Cardiac muscle cell (in vitro differentiated cells and primary cell): ENCODE measurements around the gene C20orf204. TPM values are rescaled to one million over a fixed set of nuclear protein-coding genes. Genes with fewer than 3 reads are reported as not detected.

ENCODE experiments used
- DNase-seq, 2 donors: peaks; one replicate each; pipeline versions ENCODE4 v3.0.0 to v3.0.0-alpha.2; 2010 to 2017; ENCODE audit warnings: low read depth in 1 of 2, low spot score in 1 of 2
- H3K27ac ChIP-seq: fragments of 200-600 bp; sonication (generic); 2 replicates; pipeline ENCODE4 v1.5.1; 2016
- H3K27me3 ChIP-seq: fragments of 200-600 bp; sonication (generic); 2 replicates; pipeline ENCODE4 v1.6.0; 2016; ENCODE audit warnings: control low read depth
- H3K36me3 ChIP-seq: fragments of 200-600 bp; sonication (generic); 2 replicates; pipeline ENCODE4 v1.5.1; 2016; ENCODE audit warnings: control low read depth
- H3K4me1 ChIP-seq: fragments of 200-600 bp; sonication (generic); 2 replicates; pipeline ENCODE4 v1.8.1; 2017; ENCODE audit warnings: low read depth, mild to moderate bottlenecking, mixed run types
- H3K4me3 ChIP-seq: fragments of 200-600 bp; sonication (generic); 2 replicates; pipeline ENCODE4 v1.5.1; 2016; ENCODE audit warnings: mild to moderate bottlenecking
- H3K9me3 ChIP-seq: fragments of 200-600 bp; sonication (generic); 2 replicates; pipeline ENCODE4 v1.5.1; 2017; ENCODE audit warnings: low read depth, mild to moderate bottlenecking, control low read depth
- CTCF ChIP-seq: IDR thresholded peaks from 2 replicates; pipeline ENCODE4 v1.5.1; 2012; ENCODE audit warnings: low read depth, mild to moderate bottlenecking, low read length
- polyA plus RNA-seq: library from polyadenylated mRNA; unstranded; fragments of >200 nt; fragmentation: Nextera tagmentation; extraction: Ambion mirVana; gene quantifications from 2 replicates; pipeline ENCODE4 v1.2.1, GENCODE V29; 2016
- total RNA-seq: library from RNA; depleted of rRNA; stranded (reverse); fragments of >200 nt; gene quantifications from 2 replicates; pipeline ENCODE4 v1.2.3, GENCODE V29; 2016

The C20orf204 gene, protein sequence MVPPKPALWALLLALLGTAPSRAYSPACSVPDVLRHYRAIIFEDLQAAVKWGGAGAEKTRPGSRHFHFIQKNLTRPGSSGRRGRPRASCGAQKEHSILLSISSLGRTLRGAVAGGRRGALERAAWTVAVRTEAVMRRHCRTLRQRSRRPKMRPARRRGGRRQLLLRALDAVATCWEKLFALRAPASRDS
- total RNA-seq = 0.88 and 2.2 TPM in 2 replicates
- polyA plus RNA-seq = 0.35 and 0.76 TPM in 2 replicates

DNA sequence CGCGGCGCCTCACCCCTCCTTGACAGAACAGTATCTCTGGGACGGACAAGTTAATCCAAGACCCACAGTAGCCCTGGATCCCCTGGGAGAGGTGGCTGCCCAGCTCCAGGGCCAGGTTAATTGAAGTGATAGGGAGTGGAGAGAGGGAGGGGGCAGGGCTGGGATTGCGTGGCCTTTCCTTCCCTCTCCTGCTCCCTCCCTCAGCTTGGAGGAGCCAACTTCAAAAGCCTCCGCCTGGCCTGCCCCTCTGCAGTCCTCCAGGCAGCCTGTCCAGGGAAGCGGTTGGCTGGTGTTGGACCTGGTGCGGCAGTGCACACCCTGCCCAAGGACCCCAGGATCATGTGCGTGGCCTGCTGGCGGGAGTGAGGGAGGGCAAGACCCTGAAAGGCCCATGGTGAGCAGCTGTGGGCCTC, at the start of gene C20orf204:
Gene C20orf204, plus strand, starts transcription at position 250 of the 413 bp plus-strand sequence. Its CDS starts 142 bp downstream, at position 392.
- no peak for TF ChIP-seq CTCF
- peaks cover 8% of the 10 kb centered on the region for H3K4me1 ChIP-seq
- peak in 1 of 2 donors; percentile 33 for DNase-seq
- H3K27me3 ChIP-seq = peaks cover 41% of the 10 kb centered on the region
- H3K4me3 ChIP-seq = no peak within 1 kb of the TSS
- H3K9me3 ChIP-seq = no peaks in the 10 kb centered on the region
- no peak within 1 kb of the TSS for H3K27ac ChIP-seq
- peaks cover 10% of the 10 kb centered on the region for H3K36me3 ChIP-seq

DNA sequence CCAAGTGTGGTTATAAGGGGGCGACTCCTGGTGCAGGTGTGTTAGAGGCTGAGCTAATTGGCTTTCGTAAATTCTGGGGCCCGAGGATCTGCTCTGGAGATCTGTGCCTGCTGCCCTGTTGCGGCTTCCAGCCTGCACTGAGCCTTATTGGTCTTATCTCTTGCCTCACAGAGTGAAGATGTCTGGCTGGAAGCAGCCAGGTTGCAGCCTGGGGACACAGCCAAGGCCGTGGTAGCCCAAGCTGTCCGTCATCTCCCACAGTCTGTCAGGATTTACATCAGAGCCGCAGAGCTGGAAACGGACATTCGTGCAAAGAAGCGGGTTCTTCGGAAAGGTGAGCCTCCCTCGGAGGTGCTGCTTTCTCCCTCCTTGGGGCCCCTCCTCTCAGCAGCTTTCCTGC, 35.1 kb upstream of the C20orf204 start:
- peaks cover 40% of the 10 kb centered on the region for H3K36me3 ChIP-seq
- DNase-seq = no peak

GRCh38 chr20:64001607-64002011, 34.4 kb upstream of the C20orf204 start:
- Histone ChIP-seq H3K27ac (no peak overlapping the region), H3K4me1 (no peaks in the 10 kb centered on the region), H3K9me3 (no peaks in the 10 kb centered on the region), H3K27me3 (no peaks in the 10 kb centered on the region), H3K4me3 (no peak overlapping the region), H3K36me3 (peaks cover 34% of the 10 kb centered on the region)
- no peak for TF ChIP-seq CTCF
- no peak for DNase-seq

More for the DNA sequence above, 35.1 kb upstream of the C20orf204 start:
- H3K9me3 ChIP-seq = no peaks in the 10 kb centered on the region
- no peak for TF ChIP-seq CTCF
- H3K27me3 ChIP-seq = no peaks in the 10 kb centered on the region
- no peak overlapping the region for H3K4me3 ChIP-seq
- no peaks in the 10 kb centered on the region for H3K4me1 ChIP-seq
- no peak overlapping the region for H3K27ac ChIP-seq

DNA sequence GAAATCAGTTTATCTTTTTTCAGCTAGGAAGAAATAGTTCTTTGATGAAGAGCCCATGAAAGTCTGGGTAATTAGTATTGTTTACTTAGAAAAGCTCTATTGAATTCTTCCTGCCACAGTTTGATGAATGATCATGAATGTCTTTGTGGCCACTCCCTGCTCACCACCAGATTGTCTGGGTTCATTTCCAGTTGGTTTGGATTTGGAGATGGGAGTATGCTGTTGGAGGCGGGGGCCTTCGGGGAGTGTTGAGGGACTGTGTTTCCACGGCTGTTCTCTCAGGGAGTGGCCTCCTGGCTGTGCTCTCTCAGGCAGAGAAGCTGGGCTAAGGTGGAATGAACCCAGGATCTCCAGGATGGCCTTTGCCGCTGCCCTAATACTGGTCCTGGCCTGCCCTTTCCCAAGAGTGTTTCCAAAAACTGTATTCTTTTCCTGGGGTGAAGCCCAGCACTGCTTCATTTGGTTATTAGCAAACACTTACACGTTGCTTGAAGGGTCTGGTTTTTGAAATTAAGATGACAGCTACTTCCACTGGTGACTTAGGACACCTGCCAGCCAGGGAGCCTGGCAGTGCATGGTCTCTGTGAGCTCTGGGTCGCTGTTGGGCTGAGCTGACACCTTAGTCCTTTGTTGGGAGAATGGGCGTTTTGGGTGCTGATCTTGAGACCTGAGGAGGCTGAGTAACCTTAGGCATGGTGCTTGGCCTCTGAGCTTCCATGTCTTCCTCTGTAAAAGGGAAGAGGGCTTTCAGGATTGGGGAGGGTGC, 31.8 kb upstream of the C20orf204 start:
- DNase-seq = no peak
- TF ChIP-seq CTCF = no peak
- no peak overlapping the region for H3K27ac ChIP-seq
- peaks cover 25% of the 10 kb centered on the region for H3K36me3 ChIP-seq
- H3K4me1 ChIP-seq = no peaks in the 10 kb centered on the region
- no peak overlapping the region for H3K4me3 ChIP-seq
- no peaks in the 10 kb centered on the region for H3K9me3 ChIP-seq
- H3K27me3 ChIP-seq = no peaks in the 10 kb centered on the region

DNA sequence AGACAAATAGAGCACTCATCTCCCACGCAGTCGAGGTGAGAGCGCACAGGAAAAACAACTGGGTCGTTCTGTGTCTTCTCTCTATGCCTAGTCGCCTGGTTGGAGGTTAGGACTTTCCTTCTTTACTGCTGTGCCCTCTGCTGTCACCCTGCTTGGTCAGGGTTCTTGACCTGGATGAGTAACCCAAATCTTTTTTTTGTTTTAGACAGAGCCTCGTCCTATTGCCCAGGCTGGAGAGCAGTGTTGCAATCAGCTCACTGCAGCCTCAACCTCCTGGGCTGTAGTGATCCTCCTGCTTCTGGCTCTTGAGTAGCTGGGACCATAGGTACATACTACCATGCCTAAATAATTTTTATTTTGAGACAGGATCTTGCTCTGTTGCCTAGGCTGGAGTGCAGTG, 30.6 kb upstream of the C20orf204 start:
- Histone ChIP-seq H3K27ac (no peak overlapping the region), H3K36me3 (peaks cover 27% of the 10 kb centered on the region), H3K9me3 (no peaks in the 10 kb centered on the region), H3K4me3 (no peak overlapping the region), H3K4me1 (no peaks in the 10 kb centered on the region), H3K27me3 (no peaks in the 10 kb centered on the region)
- no peak for DNase-seq
- TF ChIP-seq CTCF = no peak
